Measurements from ENCODE around the gene MACROD2. TPM values are rescaled to one million over a fixed set of nuclear protein-coding genes. Genes with fewer than 3 reads are reported as not detected.

Gene MACROD2
- total and polyA plus RNA-seq, 2 of the 4 experiments (the other 2 are of a cell fraction) = not detected

- Histone ChIP-seq H3K4ac (ENCODE audit: low read depth, low read length) (no peak overlapping the region), H4K91ac (ENCODE audit: insufficient read depth, low read depth, low read length) (no peak overlapping the region), H2AFZ (replicated peaks; ENCODE audit: low read length, poor library complexity) (no peak overlapping the region), H3K4me3 (ENCODE audit: insufficient read depth, low read depth, low read length) (no peak overlapping the region), H3K4me2 (ENCODE audit: low read depth, low read length) (no peak overlapping the region), H3K56ac (ENCODE audit: extremely low read depth, insufficient read depth, low read length) (no peak overlapping the region), H2AK5ac (ENCODE audit: low read depth, low read length) (no peak overlapping the region), H3K79me1 (ENCODE audit: low read depth in 1 of 2, low read length in 2 of 2) (no peaks in the 10 kb centered on the region), H3K27me3 (ENCODE audit: control insufficient read depth, insufficient read depth, low read length) (no peaks in the 10 kb centered on the region), H3K36me3 (ENCODE audit: control insufficient read depth, insufficient read depth, low read length) (no peaks in the 10 kb centered on the region), H3K4me1 (ENCODE audit: control insufficient read depth, insufficient read depth, low read length) (no peaks in the 10 kb centered on the region; the same call in 1 of the 2 replicates), H4K8ac (ENCODE audit: low read depth in 2 of 2, low read length in 2 of 2) (no peak overlapping the region), H2BK120ac (ENCODE audit: low read depth, low read length) (no peak overlapping the region), H3K18ac (ENCODE audit: low read depth, low read length) (no peak overlapping the region), H4K5ac (ENCODE audit: low read depth, low read length) (no peak overlapping the region), H2BK5ac (ENCODE audit: low read depth, low read length, poor library complexity, severe bottlenecking) (no peak overlapping the region), H3K14ac (replicated peaks; ENCODE audit: low read depth, low read length) (no peak overlapping the region), H3K9me3 (ENCODE audit: control insufficient read depth, insufficient read depth, low read length) (no peaks in the 10 kb centered on the region), H3K27ac (ENCODE audit: insufficient read depth, low read length) (no peak overlapping the region), H3K9ac (ENCODE audit: low read depth, low read length) (no peak overlapping the region), H3K23ac (ENCODE audit: low read depth, low read length) (no peak overlapping the region), H2BK15ac (ENCODE audit: low read depth, low read length) (no peak overlapping the region), H4K20me1 (ENCODE audit: insufficient read depth, low read length) (no peaks in the 10 kb centered on the region), H2AK9ac (replicated peaks; ENCODE audit: low read depth, low read length, poor library complexity) (no peak overlapping the region), H3K9me1 (ENCODE audit: insufficient read depth, low read length) (no peaks in the 10 kb centered on the region), H2BK20ac (ENCODE audit: low read depth, low read length) (no peak overlapping the region)
- POLR2A ChIA-PET (ENCODE audit: unreplicated experiment) = no interaction called here
- dilution Hi-C loops (cut with HindIII; ENCODE audit: low sequenced_read_pairs, unreplicated experiment) = no loop called here
- DNase-seq (no peak), ATAC-seq (ENCODE audit: low read depth) (no peak)
- TF ChIP-seq NFE2L2 (IDR thresholded peaks at IDR 0.05; ENCODE audit: low read depth, low read length) (no peak), BHLHE40 (IDR thresholded peaks at IDR 0.05; ENCODE audit: low read depth, low read length) (no peak), CEBPB (IDR thresholded peaks at IDR 0.05; ENCODE audit: low read depth, low read length) (no peak), MAZ (IDR thresholded peaks at IDR 0.05; ENCODE audit: borderline replicate concordance, low read depth, low read length) (no peak), RAD21 (IDR thresholded peaks at IDR 0.05; ENCODE audit: low read length) (no peak)
- TF ChIP-seq, protein P1, sequence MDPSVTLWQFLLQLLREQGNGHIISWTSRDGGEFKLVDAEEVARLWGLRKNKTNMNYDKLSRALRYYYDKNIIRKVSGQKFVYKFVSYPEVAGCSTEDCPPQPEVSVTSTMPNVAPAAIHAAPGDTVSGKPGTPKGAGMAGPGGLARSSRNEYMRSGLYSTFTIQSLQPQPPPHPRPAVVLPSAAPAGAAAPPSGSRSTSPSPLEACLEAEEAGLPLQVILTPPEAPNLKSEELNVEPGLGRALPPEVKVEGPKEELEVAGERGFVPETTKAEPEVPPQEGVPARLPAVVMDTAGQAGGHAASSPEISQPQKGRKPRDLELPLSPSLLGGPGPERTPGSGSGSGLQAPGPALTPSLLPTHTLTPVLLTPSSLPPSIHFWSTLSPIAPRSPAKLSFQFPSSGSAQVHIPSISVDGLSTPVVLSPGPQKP (IDR thresholded peaks at IDR 0.05; ENCODE audit: borderline replicate concordance, low read depth, low read length) = no peak
- TF ChIP-seq, protein P2, sequence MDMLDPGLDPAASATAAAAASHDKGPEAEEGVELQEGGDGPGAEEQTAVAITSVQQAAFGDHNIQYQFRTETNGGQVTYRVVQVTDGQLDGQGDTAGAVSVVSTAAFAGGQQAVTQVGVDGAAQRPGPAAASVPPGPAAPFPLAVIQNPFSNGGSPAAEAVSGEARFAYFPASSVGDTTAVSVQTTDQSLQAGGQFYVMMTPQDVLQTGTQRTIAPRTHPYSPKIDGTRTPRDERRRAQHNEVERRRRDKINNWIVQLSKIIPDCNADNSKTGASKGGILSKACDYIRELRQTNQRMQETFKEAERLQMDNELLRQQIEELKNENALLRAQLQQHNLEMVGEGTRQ (IDR thresholded peaks at IDR 0.05; ENCODE audit: low read depth, low read length) = no peak
- CTCF ChIA-PET = no interaction called here
- in situ Hi-C loops (cut with MboI; ENCODE audit: low sequenced_read_pairs) = no loop called here
- no TSS peak for BruUV-seq (replicated peaks)
- intact Hi-C loops (cut with micrococcal nuclease) = loop anchor here (5.0 to 10.0 kb wide), 2 partner anchors 148 to 1320 kb away; no protein-coding TSS in a partner anchor
Measured at GRCh38 chr20:14335052-14335451, 339.7 kb downstream of the MACROD2 start.

Data from IMR-90 (cell line).